Glomerular endothelial cell (primary cell): ENCODE measurements around the gene SLC24A3. TPM values are rescaled to one million over a fixed set of nuclear protein-coding genes. Genes with fewer than 3 reads are reported as not detected.

Source experiments
- DNase-seq: peaks from one replicate; pipeline ENCODE4 v3.0.0-alpha.2; 2011; ENCODE audit warnings: low read depth, low spot score; ENCODE audit errors: extremely low read depth
- total RNA-seq: library from RNA; depleted of rRNA; stranded (reverse); fragments of >200 nt; gene quantifications from 2 replicates; pipeline ENCODE4 v1.2.3, GENCODE V29; 2015

SLC24A3 gene
- total RNA-seq, 1 donor from 2014 or later, result 0.18 TPM

- DNase-seq, result no peak
Measured at GRCh38 chr20:19492116-19492515, 279.7 kb downstream of the SLC24A3 start.

GRCh38 chr20:19492687-19493336, 280.4 kb downstream of the SLC24A3 start:
- DNase-seq, result no peak

DNA sequence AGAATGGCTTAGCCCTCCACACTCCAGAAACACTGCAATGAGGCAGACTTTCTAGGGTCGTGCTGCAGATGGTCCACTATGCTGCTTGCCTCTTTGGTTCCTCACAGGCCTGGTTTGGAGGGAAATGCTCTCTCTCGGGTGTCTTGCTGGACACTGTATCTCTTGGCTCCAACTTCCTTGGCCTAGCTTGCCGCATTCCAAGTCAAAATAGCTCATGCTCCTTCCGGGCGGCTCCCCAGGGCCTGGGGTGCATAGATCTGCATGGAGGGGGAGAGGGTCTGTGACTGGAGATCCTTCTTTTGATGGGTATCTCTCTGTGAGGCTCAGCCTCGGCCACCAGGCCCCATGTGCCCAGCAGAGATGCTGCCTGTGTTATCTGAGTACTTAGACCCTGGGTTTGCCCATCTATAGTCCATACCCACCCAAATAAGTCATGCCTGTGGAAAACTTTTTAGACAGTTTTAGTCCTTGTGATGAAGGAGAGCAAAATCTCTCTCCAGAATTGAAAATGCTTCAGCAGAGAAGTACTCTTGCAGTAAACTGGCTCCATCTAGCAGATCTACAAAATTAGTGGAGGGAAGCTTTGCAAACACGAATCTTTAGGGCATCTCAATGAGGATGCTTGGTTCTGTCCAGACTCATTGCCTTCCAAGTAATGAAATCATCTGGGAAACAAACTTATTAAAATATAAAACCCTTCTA, 281.5 kb downstream of the SLC24A3 start:
- no peak for DNase-seq

GRCh38 chr20:19495905-19496703, 283.7 kb downstream of the SLC24A3 start:
- DNase-seq, result no peak

DNA sequence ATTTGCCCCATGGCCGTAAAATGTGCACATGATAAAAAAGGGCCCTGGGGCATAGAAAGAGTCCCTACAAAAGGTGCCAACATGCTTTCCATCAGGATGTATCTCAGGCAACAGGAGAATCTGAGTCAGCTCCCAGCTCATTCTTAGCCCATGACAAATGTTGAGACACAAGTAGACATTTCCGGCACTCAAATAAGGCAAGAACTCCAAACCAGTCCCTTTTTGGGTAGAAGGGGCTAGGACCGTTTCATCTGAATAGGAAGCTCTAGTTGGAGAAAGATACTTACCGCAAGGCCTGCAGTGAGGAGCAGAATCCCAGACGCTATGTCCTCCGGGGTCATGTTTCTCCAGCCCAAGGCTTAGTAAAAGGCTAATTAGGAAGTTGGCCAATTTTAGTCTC, 284.6 kb downstream of the SLC24A3 start:
- no peak for DNase-seq

GRCh38 chr20:19498756-19499155, 286.3 kb downstream of the SLC24A3 start:
- DNase-seq, result no peak

GRCh38 chr20:19501476-19502115, 289.2 kb downstream of the SLC24A3 start:
- DNase-seq, result no peak

DNA sequence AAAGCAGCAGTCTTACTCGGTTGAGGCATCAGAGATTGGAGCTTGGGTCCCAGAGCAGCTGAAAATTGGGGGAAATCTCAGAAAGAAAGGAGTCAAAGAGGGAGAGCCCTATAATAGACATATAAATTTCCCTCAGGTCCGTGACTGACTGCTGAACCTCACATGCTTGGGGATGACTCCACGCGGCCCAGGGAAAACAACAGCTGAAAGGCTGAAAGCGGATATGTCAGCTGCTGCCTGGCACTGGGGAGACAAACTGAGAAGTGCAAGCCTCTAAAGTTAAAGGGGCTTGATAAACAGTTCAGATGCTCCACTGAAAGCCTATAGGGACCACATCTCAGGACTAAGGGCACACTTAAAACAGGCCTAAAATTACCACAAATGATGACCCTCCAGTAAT, 289.7 kb downstream of the SLC24A3 start:
- DNase-seq, result no peak

DNA sequence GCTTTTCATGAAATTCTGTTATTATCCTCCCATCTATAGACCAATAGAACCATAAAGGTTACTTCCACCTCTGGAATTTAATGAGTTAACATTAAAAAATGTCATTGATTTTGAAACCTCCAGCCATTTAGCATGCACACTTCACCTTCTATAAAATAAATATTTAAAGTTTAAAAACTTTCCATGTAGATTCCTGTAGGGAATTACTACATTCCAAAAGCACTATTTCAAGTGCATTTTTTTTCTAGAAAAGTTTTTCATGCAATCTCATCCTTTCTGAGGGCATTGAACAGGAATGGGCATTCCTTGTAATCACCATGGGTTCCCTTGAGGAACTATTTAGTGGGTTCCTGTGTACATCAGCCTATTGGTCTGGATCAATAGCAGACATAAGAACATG, 291.8 kb downstream of the SLC24A3 start:
- no peak for DNase-seq

DNA sequence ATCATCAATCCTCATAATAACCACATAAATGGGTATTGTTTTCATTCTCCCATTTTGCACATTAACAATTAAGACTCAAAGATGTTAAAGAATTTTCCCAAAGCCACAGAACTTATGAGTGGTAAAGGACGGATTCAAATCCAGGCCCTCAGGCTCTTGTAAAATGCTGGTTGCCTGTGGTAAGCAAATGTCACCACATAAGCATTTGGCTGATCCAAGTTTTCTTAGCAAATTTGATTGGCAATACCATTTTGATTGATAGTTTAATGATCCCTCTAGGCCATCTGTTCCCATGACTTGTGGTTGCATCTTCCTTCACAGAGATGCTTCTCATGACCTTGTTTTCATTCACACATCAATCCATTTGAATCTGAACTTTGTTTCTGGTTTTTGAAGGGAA, 293.6 kb downstream of the SLC24A3 start:
- no peak for DNase-seq

GRCh38 chr20:19508449-19508848, 296.0 kb downstream of the SLC24A3 start:
- no peak for DNase-seq

GRCh38 chr20:19510611-19511010, 298.2 kb downstream of the SLC24A3 start:
- no peak for DNase-seq

DNA sequence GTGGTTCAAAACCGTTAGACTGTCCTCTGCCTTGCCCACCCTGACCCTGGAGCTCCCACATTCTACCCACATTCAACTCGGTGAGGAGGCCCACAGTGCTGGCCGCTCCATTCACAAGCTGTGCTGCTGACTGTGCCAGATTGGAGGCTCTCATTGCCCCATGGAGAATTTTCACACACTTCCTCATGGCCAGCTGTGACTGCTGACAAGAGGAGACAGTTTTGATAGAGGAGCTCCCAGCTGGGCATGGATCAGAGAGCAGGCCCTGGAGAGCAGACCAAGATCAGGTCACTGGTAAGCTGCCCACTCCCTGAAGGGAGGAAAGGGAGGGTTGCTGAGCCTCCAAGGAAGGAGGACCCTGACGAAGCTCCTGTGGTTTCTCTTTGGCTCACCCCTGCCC, 299.5 kb downstream of the SLC24A3 start:
- no peak for DNase-seq

GRCh38 chr20:19512886-19513677, 300.6 kb downstream of the SLC24A3 start:
- no peak for DNase-seq

DNA sequence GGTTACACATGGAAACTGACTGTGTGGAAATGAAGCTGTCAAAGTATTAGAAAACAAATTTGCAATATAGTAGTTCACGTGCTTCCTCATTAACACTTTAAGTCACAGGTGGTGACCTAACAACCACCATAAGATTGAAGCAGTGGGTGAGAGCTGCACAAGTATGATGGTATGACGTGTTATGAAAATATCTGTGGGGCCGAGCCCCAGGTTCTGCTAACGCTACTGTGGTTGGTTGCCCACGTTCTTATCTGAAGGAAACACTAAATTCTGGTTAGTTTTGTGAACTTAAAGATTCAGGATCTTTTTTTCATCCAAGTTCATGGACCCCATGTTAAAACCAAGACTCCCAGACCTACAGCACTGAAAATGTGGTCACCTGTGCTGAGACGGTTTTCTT, 302.6 kb downstream of the SLC24A3 start:
- DNase-seq, result no peak

DNA sequence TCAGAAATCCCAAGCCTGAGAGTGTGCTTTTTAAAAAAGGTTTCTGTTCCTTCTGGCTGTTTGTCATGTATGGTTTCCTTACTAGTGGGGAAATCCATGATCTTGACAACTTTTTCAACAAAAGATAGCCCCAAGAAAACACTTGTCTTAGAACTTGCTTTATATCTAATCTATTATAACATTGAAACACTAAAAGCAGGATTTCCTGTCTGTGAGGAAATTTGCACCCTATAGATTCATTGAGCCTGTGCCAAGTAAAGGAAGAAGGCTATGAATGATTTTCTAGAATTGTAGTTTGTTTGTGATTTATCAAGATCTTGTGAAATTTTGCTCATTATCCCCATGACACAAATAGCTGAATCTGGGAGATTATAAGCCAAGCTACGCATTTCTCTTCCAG, 307.0 kb downstream of the SLC24A3 start:
- no peak for DNase-seq

GRCh38 chr20:19520261-19520660, 307.8 kb downstream of the SLC24A3 start:
- no peak for DNase-seq

DNA sequence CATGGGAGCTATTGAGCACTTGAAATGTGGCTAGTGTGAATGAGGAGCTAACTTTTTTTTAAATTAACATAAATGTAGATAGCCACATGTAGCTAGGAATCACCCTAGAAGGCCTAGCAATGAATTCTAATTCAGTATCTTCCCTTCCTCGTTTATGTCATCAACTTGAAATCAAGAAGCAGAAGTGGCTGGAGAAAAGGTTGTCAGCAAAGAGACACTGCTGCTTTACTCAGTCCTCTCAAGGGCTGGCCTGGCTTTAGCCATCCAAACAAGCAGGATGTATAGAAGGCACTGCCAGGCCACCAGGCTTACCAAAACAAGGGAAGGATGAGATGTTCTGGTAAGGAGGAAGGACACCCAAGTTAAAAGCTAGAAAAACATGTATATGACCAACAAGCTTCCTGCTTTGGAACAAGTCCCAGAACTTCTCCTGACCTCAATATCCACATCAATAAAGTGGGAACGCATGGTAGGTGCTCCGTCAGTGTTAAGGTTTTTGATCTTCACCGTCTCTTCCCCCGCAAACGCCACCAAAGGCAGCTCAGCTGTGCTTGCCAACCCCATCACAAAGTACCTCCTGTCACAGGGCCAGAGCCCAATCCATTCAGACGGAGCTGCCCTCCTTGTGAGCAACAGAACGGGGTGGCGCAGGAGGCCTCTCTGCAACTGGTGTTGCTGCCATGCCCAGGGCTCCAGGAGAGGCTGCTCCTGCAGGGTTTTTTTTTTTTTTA, 309.8 kb downstream of the SLC24A3 start:
- no peak for DNase-seq

- no peak for DNase-seq
Measured at GRCh38 chr20:19522836-19523590, 310.6 kb downstream of the SLC24A3 start.
